Myocyte (in vitro differentiated cells): ENCODE data around the gene MYO9B. TPM values are rescaled to one million over a fixed set of nuclear protein-coding genes. Genes with fewer than 3 reads are reported as not detected.

Source experiments
- DNase-seq: peaks from one replicate; pipeline ENCODE4 v3.0.0-alpha.2; 2012; ENCODE audit warnings: low read depth
- total RNA-seq: library from RNA; depleted of rRNA; stranded (reverse); fragments of >200 nt; gene quantifications from 2 replicates; pipeline ENCODE4 v1.2.3, GENCODE V29; 2014

The MYO9B gene
- total RNA-seq, 1 donor from 2014 or later, result 35.8 TPM

GRCh38 chr19:17254636-17255035 is 179.1 kb downstream of the MYO9B start:
- no peak for DNase-seq

- peak; percentile 70 for DNase-seq
These were observed 179.6 kb downstream of the MYO9B start for GRCh38 chr19:17255150-17255621.

- no peak for DNase-seq
These were observed 180.6 kb downstream of the MYO9B start for GRCh38 chr19:17256130-17256529.

GRCh38 chr19:17259118-17259780 is 183.7 kb downstream of the MYO9B start:
- DNase-seq, result peak; percentile 41

- DNase-seq, result no peak
These were observed 184.4 kb downstream of the MYO9B start for GRCh38 chr19:17259934-17260333.

GRCh38 chr19:17260842-17261325 is 185.3 kb downstream of the MYO9B start:
- DNase-seq, result peak; percentile 57

GRCh38 chr19:17262557-17262956 is 187.0 kb downstream of the MYO9B start:
- DNase-seq, result no peak

Other genes starting within 250 kb of the MYO9B start
- gene SIN3B, start 246.4 kb upstream of the MYO9B start, total RNA-seq, result 19.8 and 22.2 TPM in 2 replicates
- not detected in 2 replicates for gene F2RL3, start 186.8 kb upstream of the MYO9B start, total RNA-seq
- gene CPAMD8, start 49.0 kb upstream of the MYO9B start, total RNA-seq, result not detected in 2 replicates
- gene HAUS8, start 325 bp upstream of the MYO9B start, total RNA-seq, result 3.3 and 5.4 TPM in 2 replicates
- gene USE1, start 139.6 kb downstream of the MYO9B start, total RNA-seq, result 23.1 and 23.5 TPM in 2 replicates
- gene OCEL1, start 150.4 kb downstream of the MYO9B start, total RNA-seq, result 4.3 and 7.0 TPM in 2 replicates
- 103 and 104 TPM in 2 replicates for gene NR2F6, start 170.1 kb downstream of the MYO9B start, total RNA-seq
- gene USHBP1, start 189.0 kb downstream of the MYO9B start, total RNA-seq, result not detected in 2 replicates
- 89.3 and 122 TPM in 2 replicates for gene BABAM1, start 191.7 kb downstream of the MYO9B start, total RNA-seq
- gene ANKLE1, start 206.1 kb downstream of the MYO9B start, total RNA-seq, result 0.27 and 0.36 TPM in 2 replicates
- 24.0 and 24.8 TPM in 2 replicates for gene ABHD8, start 227.6 kb downstream of the MYO9B start, total RNA-seq
- 55.7 and 87.2 TPM in 2 replicates for gene MRPL34, start 230.1 kb downstream of the MYO9B start, total RNA-seq
- 26.2 and 34.5 TPM in 2 replicates for gene DDA1, start 233.8 kb downstream of the MYO9B start, total RNA-seq